Right lobe of liver (tissue), 4 donors: ENCODE results near the gene NMRK2.

Experiments
- CTCF ChIP-seq, 4 donors: fragments of 200-600 bp in 3 of 4; fragments of 450-650 bp in 1 of 4; IDR thresholded peaks; one replicate each; pipeline versions ENCODE4 v1.5.1 to v1.8.0; 2016 to 2022; ENCODE audit warnings: antibody characterized with exemption in 4 of 4, mild to moderate bottlenecking in 2 of 4
- POLR2A ChIP-seq: fragments of 450-650 bp; IDR thresholded peaks from one replicate; pipeline ENCODE4 v1.6.1; 2017; ENCODE audit warnings: antibody characterized with exemption, mild to moderate bottlenecking
- donor health status: DM: no; HTN: no; CAD: no.
- donor health status: DM: no; HTN: no; CAD: no.
- donor health status: DM: no; HTN: yes; CAD: no.

GRCh38 chr19:3969435-3970312 lies 36.8 kb downstream of the NMRK2 start:
- no peak for TF ChIP-seq CTCF (IDR thresholded peaks at IDR 0.05)
- no peak for TF ChIP-seq POLR2A
